OCI-LY7 (cell line): ENCODE results near the gene NAPB. TPM values are rescaled to one million over a fixed set of nuclear protein-coding genes. Genes with fewer than 3 reads are reported as not detected.

Experiments used
- BruUV-seq: library from RNA; stranded (reverse); fragments of 400-500 nt; replicated peaks from 2 replicates; lab custom pipeline; 2021; lab: Mats Ljungman, UMichigan
- CTCF ChIA-PET: fragments of 300-600 bp; sonication (Branson Sonifier 250); formaldehyde crosslinking; loops from one replicate; lab custom pipeline; 2022; ENCODE audit warnings: antibody characterized with exemption; ENCODE audit not compliant: unreplicated experiment; lab: Charles Lee
- POLR2A ChIA-PET: fragments of 300-600 bp; sonication (Branson Sonifier 250); formaldehyde crosslinking; loops from one replicate; lab custom pipeline; 2022; ENCODE audit warnings: antibody characterized with exemption; lab: Charles Lee
- DNase-seq: peaks from one replicate; pipeline ENCODE4 v3.0.0-alpha.2; 2015; ENCODE audit warnings: low spot score
- H2AFZ ChIP-seq: fragments of 200-600 bp; sonication (generic), shearing (Covaris generic); 2 replicates; pipeline ENCODE4 v1.6.1; 2014; ENCODE audit warnings: mild to moderate bottlenecking, antibody characterized with exemption, low read length, moderate library complexity
- H3K27ac ChIP-seq: fragments of 200-600 bp; sonication (generic); 2 replicates; pipeline ENCODE4 v1.5.1; 2014; ENCODE audit warnings: mixed run types, low read depth, mild to moderate bottlenecking, moderate library complexity, low read length, inconsistent platforms; ENCODE audit not compliant: poor library complexity, severe bottlenecking
- H3K36me3 ChIP-seq: fragments of 200-600 bp; sonication (generic); 2 replicates; pipeline ENCODE4 v1.6.1; 2014; ENCODE audit warnings: mild to moderate bottlenecking, antibody characterized with exemption, low read length, moderate library complexity, mixed read lengths; ENCODE audit not compliant: insufficient read depth
- H3K4me1 ChIP-seq: fragments of 200-600 bp; sonication (generic); 2 replicates; pipeline ENCODE4 v1.5.1; 2014; ENCODE audit warnings: mild to moderate bottlenecking, low read length; ENCODE audit not compliant: insufficient read depth, poor library complexity, severe bottlenecking
- H3K4me2 ChIP-seq: fragments of 200-600 bp; sonication (generic); 2 replicates; pipeline ENCODE4 v1.6.1; 2014; ENCODE audit warnings: mild to moderate bottlenecking, low read length
- H3K4me3 ChIP-seq: fragments of 200-600 bp; sonication (generic); 2 replicates; pipeline ENCODE4 v1.5.1; 2014; ENCODE audit warnings: mild to moderate bottlenecking, low read depth, low read length; ENCODE audit not compliant: poor library complexity, severe bottlenecking
- H3K79me2 ChIP-seq: fragments of 200-600 bp; sonication (generic); 2 replicates; pipeline ENCODE4 v1.6.1; 2016; ENCODE audit warnings: low read depth, mild to moderate bottlenecking, low read length, moderate library complexity, mixed read lengths; ENCODE audit not compliant: insufficient read depth
- H3K9me2 ChIP-seq: fragments of 200-600 bp; sonication (generic); 2 replicates; pipeline ENCODE4 v1.6.1; 2016; ENCODE audit warnings: mild to moderate bottlenecking, low read length, mixed read lengths; ENCODE audit not compliant: insufficient read depth
- H3K9me3 ChIP-seq: fragments of 200-600 bp; sonication (generic); 2 replicates; pipeline ENCODE4 v1.6.1; 2014; ENCODE audit warnings: mild to moderate bottlenecking, mixed run types, low read length, mixed read lengths
- H4K20me1 ChIP-seq: fragments of 200-600 bp; sonication (generic); 2 replicates; pipeline ENCODE4 v1.6.1; 2014; ENCODE audit warnings: mild to moderate bottlenecking, antibody characterized with exemption, low read length, moderate library complexity, mixed read lengths; ENCODE audit not compliant: insufficient read depth
- CTCF ChIP-seq: fragments of 200-600 bp; sonication (generic); conservative IDR thresholded peaks from 2 replicates; pipeline ENCODE4 v1.5.1; 2014; ENCODE audit warnings: mild to moderate bottlenecking, antibody characterized with exemption, low read length, moderate library complexity, mixed read lengths
- EZH2phosphoT487 ChIP-seq: fragments of 200-600 bp; sonication (generic); IDR thresholded peaks from 2 replicates; pipeline ENCODE4 v1.6.1; 2018; ENCODE audit warnings: low read depth, borderline replicate concordance, mild to moderate bottlenecking, mixed run types, antibody characterized with exemption, low read length, moderate library complexity, mixed read lengths
- intact Hi-C: fragments of 100-400 bp; cut with micrococcal nuclease; formaldehyde crosslinking; loops from one replicate; pipeline ENCODE4 v1.10.0; 2022; ENCODE audit not compliant: unreplicated experiment
- total RNA-seq, 2 experiments: library from RNA; depleted of rRNA in 1 of 2; stranded (reverse); fragments of >200 nt in 1 of 2; shearing (Covaris generic) in 1 of 2; gene quantifications; 2 replicates each; pipeline ENCODE4 v1.2.3, GENCODE V29; 2014 to 2022

The NAPB gene
- total RNA-seq, 2 experiments from 2014 or later, result 9.3 to 12.1 TPM

GRCh38 chr20:23441850-23442313, 20.6 kb upstream of the NAPB start:
- TF ChIP-seq CTCF (peak; percentile 87), EZH2phosphoT487 (no peak)
- BruUV-seq, result no TSS peak
- H2AFZ ChIP-seq, result no peak overlapping the region
- H3K27ac ChIP-seq, result no peak overlapping the region
- no peaks in the 10 kb centered on the region for H3K9me3 ChIP-seq
- peak; percentile 74 for DNase-seq
- H4K20me1 ChIP-seq, result no peaks in the 10 kb centered on the region
- no peaks in the 10 kb centered on the region for H3K36me3 ChIP-seq
- no peaks in the 10 kb centered on the region for H3K4me1 ChIP-seq
- CTCF ChIA-PET, result no interaction called here
- H3K9me2 ChIP-seq, result no peaks in the 10 kb centered on the region
- no peak overlapping the region for H3K4me2 ChIP-seq
- H3K4me3 ChIP-seq, result no peak overlapping the region
- H3K79me2 ChIP-seq, result no peaks in the 10 kb centered on the region
- POLR2A ChIA-PET, result interaction anchor here (0.6 kb wide), 1 partner anchor 65 kb away, joined by 3 read pairs; no protein-coding TSS in a partner anchor
- intact Hi-C loops, result loop anchor here (1.0 kb wide), 1 partner anchor 164 kb away; no protein-coding TSS in a partner anchor

GRCh38 chr20:23440004-23440403, 18.7 kb upstream of the NAPB start:
- ChIA-PET POLR2A (no interaction called here), CTCF (no interaction called here)
- H3K4me3 ChIP-seq, result no peak overlapping the region
- no peaks in the 10 kb centered on the region for H3K79me2 ChIP-seq
- no TSS peak for BruUV-seq
- H2AFZ ChIP-seq, result no peak overlapping the region
- no peaks in the 10 kb centered on the region for H3K36me3 ChIP-seq
- no peaks in the 10 kb centered on the region for H3K9me3 ChIP-seq
- no peaks in the 10 kb centered on the region for H3K4me1 ChIP-seq
- TF ChIP-seq EZH2phosphoT487 (no peak), CTCF (no peak)
- no peaks in the 10 kb centered on the region for H3K9me2 ChIP-seq
- no peak overlapping the region for H3K4me2 ChIP-seq
- intact Hi-C loops, result no loop called here
- DNase-seq, result no peak
- no peak overlapping the region for H3K27ac ChIP-seq
- no peaks in the 10 kb centered on the region for H4K20me1 ChIP-seq

GRCh38 chr20:23438661-23439060, 17.4 kb upstream of the NAPB start:
- no peak for DNase-seq
- H3K4me3 ChIP-seq, result no peak overlapping the region
- ChIA-PET POLR2A (no interaction called here), CTCF (no interaction called here)
- H3K4me2 ChIP-seq, result no peak overlapping the region
- no peaks in the 10 kb centered on the region for H3K9me2 ChIP-seq
- no peaks in the 10 kb centered on the region for H3K36me3 ChIP-seq
- no TSS peak for BruUV-seq
- TF ChIP-seq CTCF (no peak), EZH2phosphoT487 (no peak)
- no peaks in the 10 kb centered on the region for H4K20me1 ChIP-seq
- H3K4me1 ChIP-seq, result no peaks in the 10 kb centered on the region
- intact Hi-C loops, result no loop called here
- H3K79me2 ChIP-seq, result no peaks in the 10 kb centered on the region
- H3K9me3 ChIP-seq, result no peaks in the 10 kb centered on the region
- no peak overlapping the region for H3K27ac ChIP-seq
- H2AFZ ChIP-seq, result no peak overlapping the region
